Smooth muscle cell (in vitro differentiated cells): Measurements from ENCODE around the gene INSYN2B. TPM values are rescaled to one million over a fixed set of nuclear protein-coding genes. Genes with fewer than 3 reads are reported as not detected.
A peak's percentile ranks its signal among the peaks of the same experiment; 100 is the strongest.

Experiments
- microRNA counts: library from miRNA; unstranded; fragments of <30 nt; microRNA quantifications from one replicate; lab custom pipeline; 2016
- microRNA-seq: library from miRNA; unstranded; fragments of <30 nt; microRNA quantifications from one replicate; pipeline ENCODE4, GENCODE V29; 2016; ENCODE audit warnings: borderline number of aligned reads
- polyA plus RNA-seq: library from polyadenylated mRNA; unstranded; fragments of >200 nt; fragmentation: Nextera tagmentation; extraction: Ambion mirVana; gene quantifications from 2 replicates; pipeline ENCODE4 v1.2.1, GENCODE V29; 2016
- small RNA-seq: library from RNA; depleted of rRNA; stranded (forward); fragments of <200 nt; gene quantifications from one replicate; pipeline ENCODE3, GENCODE V24; 2014
- total RNA-seq: library from RNA; depleted of rRNA; stranded (reverse); fragments of >200 nt; gene quantifications from 2 replicates; pipeline ENCODE4 v1.2.3, GENCODE V29; 2014

INSYN2B gene
- total and polyA plus RNA-seq, 2 experiments from 2014 or later: 2.7 to 13.8 TPM

MicroRNAs encoded within 50 kb of the gene (microRNA counts, 767-probe panel; counts per million panel counts)
- microRNA hsa-miR-378e (lab: Ali Mortazavi, UCI): 7,256 counts per million, percentile 45 among the panel's probes with 10 or more counts

Small RNAs within 50 kb of the gene (microRNA-seq; reads per million reads assigned to microRNA genes)
- gene MIR378E: not detected

Small RNAs within 50 kb of the gene (small RNA-seq; reads per million reads assigned to genes)
- not detected for gene MIR378E

Other genes with a start within 250 kb of the INSYN2B start
- not detected in 2 replicates for gene FOXI1, start 125.4 kb upstream of the INSYN2B start, total RNA-seq
- not detected in 2 replicates for gene FOXI1, start 125.4 kb upstream of the INSYN2B start, polyA plus RNA-seq